Endodermal cell (in vitro differentiated cells): ENCODE results near the gene TRIM45. TPM values are rescaled to one million over a fixed set of nuclear protein-coding genes. Genes with fewer than 3 reads are reported as not detected.

Source experiments
- DNase-seq: peaks from one replicate; pipeline ENCODE4 v3.0.0-alpha.2; 2017
- H3K27ac ChIP-seq: 2 replicates; pipeline ENCODE4 v1.5.1; 2013; ENCODE audit warnings: mild to moderate bottlenecking, low read depth, low read length, moderate library complexity
- H3K27me3 ChIP-seq: 2 replicates; pipeline ENCODE4 v1.6.1; 2013; ENCODE audit warnings: mild to moderate bottlenecking, low read length, moderate library complexity; ENCODE audit not compliant: insufficient read depth, control insufficient read depth, poor library complexity, severe bottlenecking
- H3K36me3 ChIP-seq: 2 replicates; pipeline ENCODE4 v1.7.0; 2013; ENCODE audit warnings: mild to moderate bottlenecking, low read length, moderate library complexity; ENCODE audit not compliant: control insufficient read depth, insufficient read depth
- H3K4me1 ChIP-seq: one replicate; pipeline ENCODE4 v1.7.0; 2013; ENCODE audit warnings: low read length; ENCODE audit not compliant: control insufficient read depth, insufficient read depth
- H3K4me3 ChIP-seq: 2 replicates; pipeline ENCODE4 v1.5.1; 2013; ENCODE audit warnings: mild to moderate bottlenecking, low read length, moderate library complexity
- H3K9ac ChIP-seq: 2 replicates; pipeline ENCODE4 v1.6.1; 2013; ENCODE audit warnings: mild to moderate bottlenecking, low read length, moderate library complexity; ENCODE audit not compliant: poor library complexity, severe bottlenecking; ENCODE audit errors: extremely low read depth
- H3K9me3 ChIP-seq: 2 replicates; pipeline ENCODE4 v1.6.1; 2013; ENCODE audit warnings: mild to moderate bottlenecking, low read length, moderate library complexity; ENCODE audit not compliant: control insufficient read depth
- H3K27ac Mint-ChIP-seq: 2 replicates; pipeline ENCODE4 v1.8.0; 2020; ENCODE audit warnings: mixed read lengths
- H3K27me3 Mint-ChIP-seq: 2 replicates; pipeline ENCODE4 v1.8.0; 2021; ENCODE audit warnings: mild to moderate bottlenecking, mixed read lengths; ENCODE audit not compliant: insufficient read depth
- H3K36me3 Mint-ChIP-seq: 2 replicates; pipeline ENCODE4 v1.8.0; 2020; ENCODE audit warnings: low read depth, mixed read lengths
- H3K4me1 Mint-ChIP-seq: 2 replicates; pipeline ENCODE4 v1.8.0; 2020; ENCODE audit warnings: mixed read lengths
- H3K4me3 Mint-ChIP-seq: 2 replicates; pipeline ENCODE4 v1.8.0; 2020; ENCODE audit warnings: mild to moderate bottlenecking, moderate library complexity, mixed read lengths
- H3K9me3 Mint-ChIP-seq: 2 replicates; pipeline ENCODE4 v1.8.0; 2020; ENCODE audit warnings: mild to moderate bottlenecking, mixed read lengths
- WGBS, 2 experiments: methylation state at CpG; one replicate each; pipeline versions ENCODE4 v1.1.5 to v1.1.7; 2013; ENCODE audit warnings: missing lambda C conversion rate in 2 of 2, mixed read lengths in 1 of 2; ENCODE audit not compliant: insufficient coverage in 1 of 2, insufficient read length in 1 of 2; 5-methylcytosine and 5-hydroxymethylcytosine counted together
- long read RNA-seq, 4 experiments: library from polyadenylated mRNA in 2 of 4; library from RNA in 1 of 4; library from capped mRNA in 1 of 4; stranded (forward) in 3 of 4; unstranded in 1 of 4; transcript quantifications; one replicate each; pipeline ENCODE4 v2.0.0, GENCODE V29; 2020 to 2021; ENCODE audit warnings: inconsistent platforms in 1 of 4
- polyA plus RNA-seq, 2 experiments: library from polyadenylated mRNA; stranded (reverse); fragments of 50-300 nt; gene quantifications; one replicate each; pipeline ENCODE4 v1.2.3, GENCODE V29; 2013
- total RNA-seq, 2 donors: library from RNA; stranded (reverse); fragmentation: NEBNext Ultra II Directional in 1 of 2; extraction: Animal tissue kit (Norgen Biotek cat#: 25700) in 1 of 2; gene quantifications; 2 replicates in 1 of 2; 3 replicates in 1 of 2; pipeline ENCODE4 v1.2.1, GENCODE V29; 2021
- TF ChIP-seq, protein P1 (sequence below): fragments of 200-600 bp; sonication (generic); conservative IDR thresholded peaks from 2 replicates; pipeline ENCODE4 v1.5.0; 2021; ENCODE audit warnings: antibody characterized with exemption, mild to moderate bottlenecking

Gene TRIM45, protein sequence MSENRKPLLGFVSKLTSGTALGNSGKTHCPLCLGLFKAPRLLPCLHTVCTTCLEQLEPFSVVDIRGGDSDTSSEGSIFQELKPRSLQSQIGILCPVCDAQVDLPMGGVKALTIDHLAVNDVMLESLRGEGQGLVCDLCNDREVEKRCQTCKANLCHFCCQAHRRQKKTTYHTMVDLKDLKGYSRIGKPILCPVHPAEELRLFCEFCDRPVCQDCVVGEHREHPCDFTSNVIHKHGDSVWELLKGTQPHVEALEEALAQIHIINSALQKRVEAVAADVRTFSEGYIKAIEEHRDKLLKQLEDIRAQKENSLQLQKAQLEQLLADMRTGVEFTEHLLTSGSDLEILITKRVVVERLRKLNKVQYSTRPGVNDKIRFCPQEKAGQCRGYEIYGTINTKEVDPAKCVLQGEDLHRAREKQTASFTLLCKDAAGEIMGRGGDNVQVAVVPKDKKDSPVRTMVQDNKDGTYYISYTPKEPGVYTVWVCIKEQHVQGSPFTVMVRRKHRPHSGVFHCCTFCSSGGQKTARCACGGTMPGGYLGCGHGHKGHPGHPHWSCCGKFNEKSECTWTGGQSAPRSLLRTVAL
- 10 to 100 TPM; 13.4 to 16.5 TPM for total RNA-seq
- polyA plus RNA-seq (2013, experiment 1 of 2), result 34.2 TPM
- 23.2 TPM for polyA plus RNA-seq (2013, experiment 2 of 2)
- long read RNA-seq, experiment 1, partial matches to known transcripts, result 0 of 1 reads
- long read RNA-seq, experiment 1, other reads (novel, unspliced or antisense), result 0 of 1 reads
- long read RNA-seq, experiment 2, transcript TRIM45-201 (6 exons, 3,515 nt), result major isoform, 14 of 28 reads
- long read RNA-seq, experiment 2, partial matches to known transcripts, result 3 of 28 reads
- long read RNA-seq, experiment 2, other reads (novel, unspliced or antisense), result 10 of 28 reads
- long read RNA-seq, experiment 3, transcript TRIM45-201 (6 exons, 3,515 nt), result major isoform, 8 of 18 reads
- long read RNA-seq, experiment 3, partial matches to known transcripts, result 1 of 18 reads
- long read RNA-seq, experiment 3, other reads (novel, unspliced or antisense), result 8 of 18 reads
- long read RNA-seq, experiment 4, partial matches to known transcripts, result 1 of 10 reads
- long read RNA-seq, experiment 4, other reads (novel, unspliced or antisense), result 5 of 10 reads

DNA sequence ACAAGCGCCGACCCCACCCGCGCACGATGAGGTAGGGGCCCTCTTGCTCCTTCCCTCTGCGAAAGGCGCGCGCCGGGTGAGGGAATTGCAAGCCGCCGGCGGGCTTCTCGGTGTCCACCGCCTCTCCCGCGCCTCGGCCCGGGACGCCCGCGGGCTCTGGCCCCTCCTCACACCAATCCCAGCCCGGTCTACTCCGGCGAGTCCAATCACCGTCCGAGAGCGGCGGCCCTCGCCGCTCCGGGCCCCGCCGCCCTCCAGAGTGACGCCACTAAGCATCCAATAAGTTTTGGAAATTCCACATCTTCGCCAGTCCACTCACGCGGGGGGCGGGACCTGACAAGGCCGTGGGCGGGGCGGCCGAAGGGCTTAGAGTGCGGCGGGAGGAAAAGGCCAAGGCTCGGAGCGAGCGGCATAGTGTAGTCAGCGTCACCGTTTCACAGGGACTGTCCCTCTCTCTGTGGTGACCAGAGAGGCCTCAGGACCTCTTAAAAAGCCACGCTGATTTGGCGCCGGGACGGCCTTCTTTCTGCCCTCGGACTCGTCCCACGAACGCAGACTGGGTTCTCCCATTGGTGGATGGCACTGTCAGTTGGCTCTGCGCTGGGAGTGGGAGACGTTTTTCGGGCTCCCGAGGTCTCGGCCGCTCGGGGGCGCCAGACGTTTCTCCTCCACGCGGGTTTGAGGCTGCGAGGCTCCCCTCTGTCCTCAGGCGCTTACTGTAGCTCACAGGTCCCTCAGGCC, at the start of gene TRIM45:
Gene TRIM45, minus strand, starts transcription at position 161 of the 741 bp plus-strand sequence. CDS start 548 bp downstream, outside the sequence.
- WGBS, 2 experiments, result 1 to 3% methylated on average over 35 to 71 of the region's 71 CpGs
- Mint-ChIP-seq H3K4me1 (peaks cover 15% of the 10 kb centered on the region), H3K4me3 (peak within 1 kb of the TSS; percentile 77), H3K27ac (peak within 1 kb of the TSS; percentile 93), H3K9me3 (no peaks in the 10 kb centered on the region), H3K36me3 (peaks cover 15% of the 10 kb centered on the region), H3K27me3 (no peaks in the 10 kb centered on the region)
- Histone ChIP-seq H3K9me3 (no peaks in the 10 kb centered on the region), H3K9ac (peak within 1 kb of the TSS; percentile 66), H3K27ac (peak within 1 kb of the TSS; percentile 97), H3K27me3 (peaks cover 10% of the 10 kb centered on the region), H3K4me3 (peak within 1 kb of the TSS; percentile 85), H3K4me1 (peaks cover 11% of the 10 kb centered on the region), H3K36me3 (no peaks in the 10 kb centered on the region)
- TF ChIP-seq, protein P1, sequence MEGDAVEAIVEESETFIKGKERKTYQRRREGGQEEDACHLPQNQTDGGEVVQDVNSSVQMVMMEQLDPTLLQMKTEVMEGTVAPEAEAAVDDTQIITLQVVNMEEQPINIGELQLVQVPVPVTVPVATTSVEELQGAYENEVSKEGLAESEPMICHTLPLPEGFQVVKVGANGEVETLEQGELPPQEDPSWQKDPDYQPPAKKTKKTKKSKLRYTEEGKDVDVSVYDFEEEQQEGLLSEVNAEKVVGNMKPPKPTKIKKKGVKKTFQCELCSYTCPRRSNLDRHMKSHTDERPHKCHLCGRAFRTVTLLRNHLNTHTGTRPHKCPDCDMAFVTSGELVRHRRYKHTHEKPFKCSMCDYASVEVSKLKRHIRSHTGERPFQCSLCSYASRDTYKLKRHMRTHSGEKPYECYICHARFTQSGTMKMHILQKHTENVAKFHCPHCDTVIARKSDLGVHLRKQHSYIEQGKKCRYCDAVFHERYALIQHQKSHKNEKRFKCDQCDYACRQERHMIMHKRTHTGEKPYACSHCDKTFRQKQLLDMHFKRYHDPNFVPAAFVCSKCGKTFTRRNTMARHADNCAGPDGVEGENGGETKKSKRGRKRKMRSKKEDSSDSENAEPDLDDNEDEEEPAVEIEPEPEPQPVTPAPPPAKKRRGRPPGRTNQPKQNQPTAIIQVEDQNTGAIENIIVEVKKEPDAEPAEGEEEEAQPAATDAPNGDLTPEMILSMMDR, result peak; percentile 74
- DNase-seq, result peak; percentile 98

DNA sequence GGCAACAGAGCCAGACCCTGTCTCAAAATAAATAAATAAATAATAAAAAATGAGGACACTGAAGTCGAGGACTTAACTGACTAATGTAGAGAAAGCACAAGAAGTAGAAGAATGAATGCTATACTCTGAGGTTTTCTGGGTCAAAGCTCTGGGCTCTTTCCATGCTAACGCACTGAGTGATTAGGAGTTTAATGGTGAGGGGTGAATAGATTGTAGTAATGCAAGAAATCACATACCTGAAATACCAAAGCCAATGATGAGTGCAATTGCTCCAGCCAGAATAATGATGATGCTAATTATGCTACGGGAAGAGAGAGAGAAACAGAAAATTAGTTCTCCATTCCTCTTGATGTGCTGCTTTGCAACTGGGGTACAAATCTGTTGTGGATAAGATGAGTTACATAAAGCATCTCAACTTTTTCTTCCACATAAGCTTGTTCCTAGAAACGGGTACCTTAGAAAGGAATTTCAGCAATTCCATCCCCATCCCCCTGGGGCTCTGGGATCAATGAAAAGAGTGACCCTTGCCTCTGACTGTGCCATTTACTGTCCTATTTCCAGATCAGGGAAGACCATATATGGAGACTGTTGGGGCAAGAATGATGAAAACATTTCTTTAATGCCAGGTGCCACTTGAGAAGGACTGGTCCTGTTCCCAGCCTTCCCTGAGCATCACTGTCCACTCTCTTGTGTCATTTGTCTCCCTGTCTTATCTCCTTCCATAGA, 48.5 kb upstream of the TRIM45 start:
- Histone ChIP-seq H3K27me3 (no peaks in the 10 kb centered on the region), H3K4me1 (no peaks in the 10 kb centered on the region), H3K9me3 (no peaks in the 10 kb centered on the region), H3K27ac (peak overlapping the region; percentile 79), H3K4me3 (no peak overlapping the region), H3K36me3 (no peaks in the 10 kb centered on the region), H3K9ac (no peak overlapping the region)
- Mint-ChIP-seq H3K4me3 (no peak overlapping the region), H3K27me3 (no peaks in the 10 kb centered on the region), H3K4me1 (peaks cover 3% of the 10 kb centered on the region), H3K27ac (no peak overlapping the region), H3K9me3 (peaks cover 2% of the 10 kb centered on the region), H3K36me3 (no peaks in the 10 kb centered on the region)
- DNase-seq, result no peak
- WGBS, 2 experiments, result 82 to 88% methylated on average over 3 to 4 of the region's 4 CpGs
- TF ChIP-seq, protein P1, result no peak
